ENCODE measurements around the gene OR7E24. TPM values are rescaled to one million over a fixed set of nuclear protein-coding genes. Genes with fewer than 3 reads are reported as not detected.
"Not testable (repeated sequence)": the region's sequence is repeated elsewhere in the genome, so short reads cannot be mapped to it uniquely, and the experiment has no call there.

Gene OR7E24
- total RNA-seq (2014; rRNA removed; shearing (Covaris generic); ENCODE audit: low replicate concordance): not detected in 2 replicates

DNA sequence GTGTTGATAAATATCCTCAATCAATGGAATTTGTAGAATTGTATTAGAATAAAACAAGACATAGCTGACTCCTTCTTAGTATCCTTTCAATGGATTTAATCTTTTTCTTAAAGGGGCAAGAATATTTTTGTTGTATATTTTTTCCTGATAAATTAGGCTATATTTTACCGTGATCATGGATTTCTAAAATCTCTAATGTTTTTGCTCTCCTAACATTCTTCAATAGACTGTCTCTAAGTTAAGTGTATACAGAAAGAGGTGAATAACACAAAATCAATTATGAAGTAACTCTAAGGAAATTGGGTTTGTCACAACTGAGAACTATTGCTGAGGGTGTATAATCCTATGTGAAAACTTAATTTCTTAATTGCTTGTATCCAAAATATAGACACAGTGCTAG, at the start of gene OR7E24:
OR7E24 (plus strand) TSS at position 301 of the 400 bp plus-strand sequence. CDS start 114 bp downstream, outside the sequence.
- no peak for DNase-seq
- Histone ChIP-seq H3K9me2 (replicated peaks; ENCODE audit: insufficient read depth, low read length) (no peaks in the 10 kb centered on the region), H2AFZ (ENCODE audit: low read length) (no peak within 1 kb of the TSS), H3K4me2 (ENCODE audit: low read depth, low read length, poor library complexity, severe bottlenecking) (no peak within 1 kb of the TSS), H3K27ac (ENCODE audit: low read length) (no peak within 1 kb of the TSS), H4K20me1 (ENCODE audit: insufficient read depth, low read depth, low read length) (no peaks in the 10 kb centered on the region), H3K36me3 (ENCODE audit: insufficient read depth, low read length) (no peaks in the 10 kb centered on the region), H3K9me3 (ENCODE audit: low read length) (no peaks in the 10 kb centered on the region), H3K4me3 (ENCODE audit: low read length) (no peak within 1 kb of the TSS), H3K79me2 (ENCODE audit: low read length) (no peaks in the 10 kb centered on the region), H3K9ac (ENCODE audit: low read length) (no peak within 1 kb of the TSS), H3K27me3 (ENCODE audit: low read length) (no peaks in the 10 kb centered on the region), H3K4me1 (ENCODE audit: low read length) (no peaks in the 10 kb centered on the region)

DNA sequence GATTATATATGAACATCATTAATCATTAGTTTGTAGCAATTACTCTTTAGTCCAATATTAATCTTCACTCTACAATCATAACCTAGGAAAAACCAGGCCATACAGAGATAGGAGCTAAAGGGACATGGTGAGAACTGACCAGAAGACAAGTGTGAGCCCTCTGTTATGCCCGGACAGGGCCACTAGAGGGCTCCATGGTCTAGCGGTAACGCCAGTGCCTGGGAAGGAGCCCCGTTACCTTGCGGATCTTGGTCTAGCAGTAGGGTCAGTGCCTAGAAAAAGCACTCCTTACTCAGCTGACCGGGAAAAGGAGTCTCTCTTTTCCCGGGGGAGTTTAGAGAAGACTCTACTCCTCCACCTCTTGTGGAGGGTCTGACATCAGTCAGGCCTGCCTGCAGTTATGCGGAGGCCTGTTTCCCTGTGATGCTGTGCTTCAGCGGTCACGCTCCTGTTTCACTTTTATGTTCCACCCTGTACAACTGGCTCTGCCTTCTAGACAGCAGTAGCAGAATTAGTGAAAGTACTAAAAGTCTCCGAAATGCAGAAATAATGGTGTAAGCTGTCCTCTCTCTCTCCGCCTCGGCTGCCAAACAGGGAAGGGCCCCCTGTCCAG, 45.1 kb upstream of the OR7E24 start:
- Histone ChIP-seq H4K20me1 (ENCODE audit: insufficient read depth, low read depth, low read length) (no peaks in the 10 kb centered on the region), H3K4me2 (ENCODE audit: low read depth, low read length, poor library complexity, severe bottlenecking) (peak overlapping the region; percentile 54), H3K36me3 (ENCODE audit: insufficient read depth, low read length) (no peaks in the 10 kb centered on the region), H3K9me3 (ENCODE audit: low read length) (no peaks in the 10 kb centered on the region), H3K9ac (ENCODE audit: low read length) (peak overlapping the region; percentile 49), H3K9me2 (replicated peaks; ENCODE audit: insufficient read depth, low read length) (no peaks in the 10 kb centered on the region), H3K4me3 (ENCODE audit: low read length) (peak overlapping the region; percentile 61; the same call in 1 of the 2 replicates), H3K27ac (ENCODE audit: low read length) (no peak overlapping the region), H3K4me1 (ENCODE audit: low read length) (peaks cover 5% of the 10 kb centered on the region), H3K79me2 (ENCODE audit: low read length) (no peaks in the 10 kb centered on the region), H3K27me3 (ENCODE audit: low read length) (no peaks in the 10 kb centered on the region), H2AFZ (ENCODE audit: low read length) (peak overlapping the region; percentile 92)
- peak; percentile 83 for DNase-seq

DNA sequence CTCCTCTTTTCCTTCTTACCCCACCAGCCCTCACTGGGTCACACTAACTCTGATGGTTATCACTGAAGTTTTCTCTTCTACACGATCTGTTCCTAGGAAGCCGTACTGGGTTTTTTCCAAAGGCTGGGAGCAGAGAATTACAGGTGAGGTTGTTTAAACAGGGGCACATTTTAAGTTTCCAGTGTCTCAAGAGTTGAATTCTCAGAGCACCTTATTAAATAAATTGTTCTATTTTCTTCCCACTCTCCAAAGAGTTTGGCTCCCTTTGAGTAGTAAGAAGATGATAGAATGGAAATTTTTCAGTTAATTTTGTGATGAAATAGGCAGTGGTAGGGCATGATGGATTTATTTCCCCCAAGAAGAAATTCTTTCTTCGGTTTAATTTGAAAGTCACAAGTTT, 31.2 kb upstream of the OR7E24 start, which contains the start of gene OR7D4:
OR7D4 (minus strand) TSS at position 101 of the 400 bp plus-strand sequence. CDS start 4,752 bp downstream, outside the sequence.
- Histone ChIP-seq H3K4me1 (ENCODE audit: low read length) (no peaks in the 10 kb centered on the region), H3K27me3 (ENCODE audit: low read length) (no peaks in the 10 kb centered on the region), H3K4me2 (ENCODE audit: low read depth, low read length, poor library complexity, severe bottlenecking) (no peak within 1 kb of the TSS), H4K20me1 (ENCODE audit: insufficient read depth, low read depth, low read length) (no peaks in the 10 kb centered on the region), H3K36me3 (ENCODE audit: insufficient read depth, low read length) (no peaks in the 10 kb centered on the region), H3K79me2 (ENCODE audit: low read length) (no peaks in the 10 kb centered on the region), H3K9me3 (ENCODE audit: low read length) (no peaks in the 10 kb centered on the region), H3K9me2 (replicated peaks; ENCODE audit: insufficient read depth, low read length) (no peaks in the 10 kb centered on the region), H3K9ac (ENCODE audit: low read length) (no peak within 1 kb of the TSS), H3K27ac (ENCODE audit: low read length) (no peak within 1 kb of the TSS), H3K4me3 (ENCODE audit: low read length) (no peak within 1 kb of the TSS), H2AFZ (ENCODE audit: low read length) (no peak within 1 kb of the TSS)
- DNase-seq: no peak

DNA sequence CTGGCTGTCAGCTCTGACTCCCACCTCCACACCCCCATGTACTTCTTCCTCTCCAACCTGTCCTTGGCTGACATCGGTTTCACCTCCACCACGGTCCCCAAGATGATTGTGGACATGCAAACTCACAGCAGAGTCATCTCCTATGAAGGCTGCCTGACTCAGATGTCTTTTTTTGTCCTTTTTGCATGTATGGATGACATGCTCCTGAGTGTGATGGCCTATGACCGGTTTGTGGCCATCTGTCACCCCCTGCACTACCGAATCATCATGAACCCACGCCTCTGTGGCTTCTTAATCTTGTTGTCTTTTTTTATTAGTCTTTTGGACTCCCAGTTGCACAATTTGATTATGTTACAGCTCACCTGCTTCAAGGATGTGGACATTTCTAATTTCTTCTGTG, 506 bp downstream of the OR7E24 start:
- H3K9me3 ChIP-seq (ENCODE audit: low read length): no peaks in the 10 kb centered on the region
- H4K20me1 ChIP-seq (ENCODE audit: insufficient read depth, low read depth, low read length): no peaks in the 10 kb centered on the region
- H3K4me3 ChIP-seq (ENCODE audit: low read length): no peak overlapping the region
- no peaks in the 10 kb centered on the region for H3K36me3 ChIP-seq (ENCODE audit: insufficient read depth, low read length)
- no peak overlapping the region for H3K4me2 ChIP-seq (ENCODE audit: low read depth, low read length, poor library complexity, severe bottlenecking)
- H2AFZ ChIP-seq (ENCODE audit: low read length): no peak overlapping the region
- no peaks in the 10 kb centered on the region for H3K9me2 ChIP-seq (replicated peaks; ENCODE audit: insufficient read depth, low read length)
- H3K9ac ChIP-seq (ENCODE audit: low read length): no peak overlapping the region
- no peak for DNase-seq
- no peak overlapping the region for H3K27ac ChIP-seq (ENCODE audit: low read length)
- no peaks in the 10 kb centered on the region for H3K79me2 ChIP-seq (ENCODE audit: low read length)
- no peaks in the 10 kb centered on the region for H3K27me3 ChIP-seq (ENCODE audit: low read length)
- H3K4me1 ChIP-seq (ENCODE audit: low read length): no peaks in the 10 kb centered on the region

DNA sequence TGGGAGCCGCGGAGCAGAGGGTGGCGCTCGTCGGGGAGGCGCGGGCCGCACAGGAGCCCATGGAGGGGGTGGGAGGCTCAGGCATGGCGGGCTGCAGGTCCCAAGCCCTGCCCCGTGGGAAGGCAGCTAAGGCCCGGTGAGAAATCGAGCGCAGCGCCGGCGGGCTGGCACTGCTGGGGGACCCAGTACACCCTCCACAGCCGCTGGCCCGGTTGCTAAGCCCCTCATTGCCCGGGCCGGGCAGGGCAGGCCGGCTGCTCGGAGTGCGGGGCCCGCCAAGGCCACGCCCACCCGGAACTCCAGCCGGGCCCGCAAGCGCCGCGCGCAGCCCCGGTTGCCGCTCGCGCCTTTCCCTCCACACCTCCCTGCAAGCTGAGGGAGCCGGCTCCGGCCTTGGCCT, 32.8 kb downstream of the OR7E24 start:
- H3K9me2 ChIP-seq (replicated peaks; ENCODE audit: insufficient read depth, low read length); H3K27me3 ChIP-seq (ENCODE audit: low read length); H3K4me2 ChIP-seq (ENCODE audit: low read depth, low read length, poor library complexity, severe bottlenecking); H4K20me1 ChIP-seq (ENCODE audit: insufficient read depth, low read depth, low read length); DNase-seq; H2AFZ ChIP-seq (ENCODE audit: low read length); H3K4me3 ChIP-seq (ENCODE audit: low read length); H3K27ac ChIP-seq (ENCODE audit: low read length); H3K4me1 ChIP-seq (ENCODE audit: low read length); H3K79me2 ChIP-seq (ENCODE audit: low read length); H3K9me3 ChIP-seq (ENCODE audit: low read length); H3K36me3 ChIP-seq (ENCODE audit: insufficient read depth, low read length); H3K9ac ChIP-seq (ENCODE audit: low read length): not testable (repeated sequence)

DNA sequence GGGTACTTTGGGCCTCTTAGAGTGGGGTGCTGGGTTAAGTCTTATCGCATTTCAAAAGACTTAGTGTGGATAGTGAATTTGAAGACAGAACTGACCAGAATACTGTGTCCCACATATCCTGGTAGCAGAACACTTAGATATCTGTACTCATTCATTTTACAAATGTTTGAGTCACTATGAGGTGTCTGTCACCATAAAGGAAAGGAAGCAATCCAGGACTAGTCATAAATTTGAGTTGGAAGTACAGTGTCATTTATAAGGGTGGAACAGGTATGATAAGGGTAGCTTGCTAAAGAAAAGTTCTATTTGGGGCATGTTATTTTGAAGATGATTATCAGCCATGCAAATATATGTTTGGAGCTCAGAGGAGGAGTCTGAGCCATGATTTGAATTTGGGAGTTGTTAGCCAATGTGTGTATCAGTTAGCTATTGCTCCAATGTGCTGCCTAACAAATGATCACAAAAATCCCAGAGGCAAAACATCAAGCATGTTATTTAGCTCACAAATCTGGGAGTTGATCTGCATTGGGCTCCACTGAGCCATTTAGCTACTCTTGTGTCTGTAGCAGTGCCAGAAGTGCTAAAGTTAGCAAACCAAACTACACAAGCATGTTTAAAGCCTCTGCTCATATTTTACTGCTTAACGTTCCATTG, 38.6 kb downstream of the OR7E24 start:
- H4K20me1 ChIP-seq (ENCODE audit: insufficient read depth, low read depth, low read length): no peaks in the 10 kb centered on the region
- H3K9me3 ChIP-seq (ENCODE audit: low read length): peaks cover 30% of the 10 kb centered on the region
- H3K27ac ChIP-seq (ENCODE audit: low read length): no peak overlapping the region
- no peaks in the 10 kb centered on the region for H3K4me1 ChIP-seq (ENCODE audit: low read length)
- no peaks in the 10 kb centered on the region for H3K79me2 ChIP-seq (ENCODE audit: low read length)
- no peak for DNase-seq
- H3K4me2 ChIP-seq (ENCODE audit: low read depth, low read length, poor library complexity, severe bottlenecking): no peak overlapping the region
- H3K9ac ChIP-seq (ENCODE audit: low read length): no peak overlapping the region
- no peak overlapping the region for H3K4me3 ChIP-seq (ENCODE audit: low read length)
- H3K27me3 ChIP-seq (ENCODE audit: low read length): no peaks in the 10 kb centered on the region
- H3K36me3 ChIP-seq (ENCODE audit: insufficient read depth, low read length): peaks cover 25% of the 10 kb centered on the region
- no peaks in the 10 kb centered on the region for H3K9me2 ChIP-seq (replicated peaks; ENCODE audit: insufficient read depth, low read length)
- no peak overlapping the region for H2AFZ ChIP-seq (ENCODE audit: low read length)

DNA sequence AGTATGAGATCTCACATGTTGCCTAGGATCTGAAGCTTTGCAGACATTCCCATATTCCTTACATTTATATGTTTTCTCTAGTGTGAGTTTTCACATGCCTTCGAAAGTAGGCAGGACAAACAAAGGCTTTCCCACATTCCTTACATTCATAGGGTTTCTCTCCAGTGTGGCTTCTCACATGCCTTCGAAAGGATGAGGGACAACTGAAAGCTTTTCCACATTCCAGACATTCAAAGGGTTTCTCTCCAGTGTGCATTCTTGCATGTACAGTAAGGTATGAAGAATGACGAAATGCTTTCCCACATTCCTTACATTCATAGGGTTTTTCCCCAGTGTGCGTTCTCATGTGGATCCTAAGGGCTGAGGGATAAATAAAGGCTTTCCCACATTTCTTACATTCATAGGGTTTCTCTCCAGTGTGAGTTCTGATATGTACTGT, 44.7 kb downstream of the OR7E24 start:
- Histone ChIP-seq H3K9me2 (replicated peaks; ENCODE audit: insufficient read depth, low read length) (no peaks in the 10 kb centered on the region), H3K4me1 (ENCODE audit: low read length) (no peaks in the 10 kb centered on the region), H3K79me2 (ENCODE audit: low read length) (no peaks in the 10 kb centered on the region), H3K27me3 (ENCODE audit: low read length) (no peaks in the 10 kb centered on the region), H2AFZ (ENCODE audit: low read length) (no peak overlapping the region), H3K4me2 (ENCODE audit: low read depth, low read length, poor library complexity, severe bottlenecking) (no peak overlapping the region), H4K20me1 (ENCODE audit: insufficient read depth, low read depth, low read length) (no peaks in the 10 kb centered on the region), H3K36me3 (ENCODE audit: insufficient read depth, low read length) (peaks cover 66% of the 10 kb centered on the region), H3K4me3 (ENCODE audit: low read length) (no peak overlapping the region), H3K27ac (ENCODE audit: low read length) (no peak overlapping the region), H3K9ac (ENCODE audit: low read length) (no peak overlapping the region), H3K9me3 (ENCODE audit: low read length) (peaks cover 53% of the 10 kb centered on the region)
- no peak for DNase-seq

DNA sequence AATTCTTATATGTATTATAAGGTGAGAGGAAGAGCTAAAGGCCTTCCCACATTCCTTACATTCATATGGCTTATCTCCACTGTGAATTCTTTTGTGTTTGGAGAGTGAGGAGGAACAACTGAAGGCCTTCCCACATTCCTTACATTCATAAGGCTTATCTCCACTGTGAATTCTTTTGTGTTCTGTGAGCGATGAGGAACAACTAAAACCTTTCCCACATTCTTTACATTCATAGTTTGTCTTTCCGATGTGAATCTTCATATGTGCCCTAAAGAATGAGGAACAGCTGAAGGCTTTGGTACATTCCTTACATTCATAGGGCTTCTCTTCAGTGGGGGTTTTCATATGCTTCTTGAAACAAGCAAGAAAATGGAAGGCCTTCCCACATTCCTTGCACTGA, 45.6 kb downstream of the OR7E24 start:
- Histone ChIP-seq H3K4me1 (ENCODE audit: low read length) (no peaks in the 10 kb centered on the region), H2AFZ (ENCODE audit: low read length) (no peak overlapping the region), H3K4me2 (ENCODE audit: low read depth, low read length, poor library complexity, severe bottlenecking) (no peak overlapping the region), H3K79me2 (ENCODE audit: low read length) (no peaks in the 10 kb centered on the region), H3K36me3 (ENCODE audit: insufficient read depth, low read length) (peaks cover 75% of the 10 kb centered on the region), H4K20me1 (ENCODE audit: insufficient read depth, low read depth, low read length) (no peaks in the 10 kb centered on the region), H3K9me3 (ENCODE audit: low read length) (peaks cover 47% of the 10 kb centered on the region), H3K4me3 (ENCODE audit: low read length) (no peak overlapping the region), H3K27me3 (ENCODE audit: low read length) (no peaks in the 10 kb centered on the region), H3K9ac (ENCODE audit: low read length) (no peak overlapping the region), H3K27ac (ENCODE audit: low read length) (no peak overlapping the region), H3K9me2 (replicated peaks; ENCODE audit: insufficient read depth, low read length) (no peaks in the 10 kb centered on the region)
- no peak for DNase-seq

All from Karpas-422 (cell line).